Activated CD8-positive, alpha-beta memory T cell treated with anti-CD3 and anti-CD28 coated beads, Interleukin-2, amount 50 U/mL, for 1 hour (primary cell): ENCODE measurements around the gene FPR2.
"Not testable (repeated sequence)": the region's sequence is repeated elsewhere in the genome, so short reads cannot be mapped to it uniquely, and the experiment has no call there.

Source experiments
- DNase-seq: peaks from one replicate; pipeline ENCODE4 v3.0.0-alpha.2; 2020; ENCODE audit errors: extremely low read depth

The FPR2 gene

DNA sequence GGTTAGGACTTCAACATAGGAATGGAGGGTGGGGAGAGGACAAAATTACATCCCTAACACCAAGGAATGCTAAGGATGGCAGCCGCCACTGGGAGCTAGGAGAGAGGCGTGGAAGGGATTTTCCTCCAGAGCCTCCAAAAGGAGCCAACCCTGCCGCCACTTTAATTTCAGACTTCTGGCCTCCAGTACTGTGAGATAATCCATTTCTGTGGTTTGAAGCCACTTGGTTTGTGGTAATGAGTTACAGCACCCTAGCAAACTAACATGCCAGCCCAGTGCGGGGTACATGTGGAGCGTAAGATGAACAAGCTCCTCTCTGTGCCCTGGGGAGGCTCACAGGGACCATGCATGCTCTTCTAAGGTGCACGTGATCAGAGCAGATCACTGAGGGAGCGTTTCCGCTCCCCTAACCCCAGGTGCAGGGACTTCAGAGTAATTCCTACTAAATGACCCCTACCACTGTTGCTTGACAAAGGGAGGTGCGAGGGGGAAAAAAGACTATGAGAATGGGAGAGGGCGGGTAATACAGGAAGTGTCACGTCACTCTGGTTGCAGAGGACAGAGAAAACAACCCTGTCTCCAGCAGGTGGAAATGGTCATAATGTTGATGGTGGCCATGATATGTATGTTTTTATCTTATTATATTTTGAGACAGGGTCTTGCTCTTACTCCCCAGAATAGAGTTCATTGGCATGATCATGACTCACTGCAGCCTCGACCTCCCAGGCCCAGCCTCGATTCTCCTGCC is 21.3 kb upstream of the FPR2 start:
- no peak for DNase-seq

GRCh38 chr19:51740356-51740755 is 20.6 kb upstream of the FPR2 start:
- DNase-seq, result no peak

DNA sequence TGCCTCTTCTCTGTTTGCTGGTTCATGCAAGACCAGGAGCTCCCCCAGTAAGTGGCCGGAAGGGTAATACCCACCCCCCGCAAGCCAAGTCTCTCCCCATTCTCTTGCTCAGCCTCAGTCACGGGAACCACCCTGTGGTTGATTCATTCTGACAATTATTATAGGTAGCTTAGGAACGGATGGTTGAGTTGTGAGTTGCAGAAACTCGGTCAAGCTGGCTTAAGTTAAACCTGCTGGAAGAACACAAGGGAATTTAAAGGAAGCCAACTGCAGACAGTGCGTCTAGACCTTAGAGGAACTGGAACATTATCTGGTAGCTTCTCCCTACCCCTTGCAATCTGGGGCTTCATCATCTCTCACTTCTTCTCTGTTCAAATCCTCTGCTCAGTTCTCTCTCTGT is 18.2 kb upstream of the FPR2 start:
- no peak for DNase-seq

DNA sequence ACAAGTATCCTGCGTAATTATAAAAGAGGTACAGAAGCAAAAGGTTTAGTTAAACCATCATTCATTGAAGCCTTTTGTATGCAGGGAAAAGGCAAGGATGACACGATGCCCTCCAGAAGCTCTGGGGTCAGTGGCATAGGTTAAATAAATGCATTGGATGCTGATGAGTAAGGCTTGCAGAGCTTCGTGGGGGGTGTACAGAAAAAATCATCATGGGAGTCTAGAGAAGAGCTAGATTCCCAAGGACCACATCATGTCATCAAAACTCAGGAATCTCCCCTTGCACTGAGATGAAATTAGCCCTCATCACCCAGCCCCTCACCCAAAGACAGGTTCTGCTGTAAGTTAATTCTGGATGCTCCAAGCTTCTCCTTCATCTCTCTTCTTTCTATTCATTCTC is 17.6 kb upstream of the FPR2 start:
- no peak for DNase-seq

DNA sequence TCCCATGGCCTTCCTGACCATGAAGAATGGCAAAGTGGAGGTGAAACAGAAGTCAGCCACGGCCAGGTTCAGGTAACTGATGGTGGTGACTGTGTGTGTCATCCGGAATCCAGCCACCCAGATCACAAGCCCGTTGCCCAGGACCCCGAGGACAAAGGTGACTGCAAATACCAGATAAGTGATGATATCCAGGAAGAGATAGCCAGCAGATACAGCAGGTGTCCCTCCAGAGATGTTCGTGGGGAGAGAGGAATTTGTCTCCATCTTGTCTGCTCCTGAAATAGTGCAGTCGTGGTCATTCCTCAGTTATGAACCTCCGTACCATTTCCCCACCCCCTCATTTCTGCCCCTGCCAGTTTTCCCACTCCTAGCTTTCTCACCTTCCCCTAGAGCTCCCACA is 14.2 kb upstream of the FPR2 start:
- no peak for DNase-seq

- DNase-seq, result no peak
Observed at GRCh38 chr19:51749979-51750378, 11.0 kb upstream of the FPR2 start.

DNA sequence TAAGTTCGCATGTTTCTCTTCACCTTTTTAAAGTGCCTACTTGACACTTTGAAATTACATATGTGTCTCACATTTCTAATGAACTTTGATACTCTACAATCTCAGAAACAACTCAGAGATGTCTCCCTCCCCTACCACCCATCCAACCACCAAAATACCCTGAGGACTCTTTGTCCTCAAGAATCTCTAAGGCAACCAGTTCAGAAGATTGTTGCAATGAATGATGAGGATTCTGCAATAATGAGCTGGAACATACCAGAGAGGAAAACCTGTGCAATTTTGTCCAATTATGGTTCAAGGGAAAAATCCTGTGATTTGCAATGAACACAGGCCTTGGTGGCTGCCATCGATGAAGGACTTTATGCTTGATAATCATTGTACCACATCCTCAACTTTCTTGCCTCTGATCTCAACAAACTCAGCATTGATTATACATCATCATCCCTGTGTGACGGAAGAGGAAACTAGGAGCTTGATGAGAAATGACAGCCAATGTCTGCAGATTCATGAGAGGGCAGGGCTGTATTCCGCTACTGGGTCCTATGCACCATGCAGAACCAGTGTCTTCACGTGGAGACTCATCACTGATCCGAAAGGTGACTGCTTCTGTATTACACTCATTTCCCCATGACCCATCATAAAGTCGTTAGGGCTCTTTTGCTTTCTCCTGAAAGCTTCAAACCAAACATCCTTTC is 10.4 kb upstream of the FPR2 start:
- DNase-seq, result no peak

DNA sequence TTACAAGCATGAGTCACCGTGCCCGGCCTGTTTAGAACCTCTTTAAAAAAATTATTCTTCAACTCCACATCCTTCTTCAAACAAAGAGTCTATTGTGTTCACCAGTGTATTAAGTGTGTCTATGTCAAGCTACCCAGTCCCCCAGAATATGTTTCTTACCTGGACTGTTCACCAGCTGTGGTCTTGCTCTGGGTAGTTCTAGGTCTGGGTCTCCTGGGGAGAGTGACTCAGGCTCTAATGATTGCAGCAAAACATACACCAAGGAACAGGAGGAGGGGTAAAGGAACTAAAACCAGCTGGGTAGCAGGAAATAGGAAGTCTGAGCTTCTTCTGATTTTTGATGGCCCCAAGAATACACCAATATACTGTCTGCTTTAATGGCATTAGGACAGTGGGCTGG is 9.3 kb upstream of the FPR2 start, which contains the start of gene FPR1:
Gene FPR1 (minus strand): TSS at position 224 of the 400 bp plus-strand sequence. CDS start 4,884 bp downstream, outside the sequence.
- DNase-seq, result no peak

DNA sequence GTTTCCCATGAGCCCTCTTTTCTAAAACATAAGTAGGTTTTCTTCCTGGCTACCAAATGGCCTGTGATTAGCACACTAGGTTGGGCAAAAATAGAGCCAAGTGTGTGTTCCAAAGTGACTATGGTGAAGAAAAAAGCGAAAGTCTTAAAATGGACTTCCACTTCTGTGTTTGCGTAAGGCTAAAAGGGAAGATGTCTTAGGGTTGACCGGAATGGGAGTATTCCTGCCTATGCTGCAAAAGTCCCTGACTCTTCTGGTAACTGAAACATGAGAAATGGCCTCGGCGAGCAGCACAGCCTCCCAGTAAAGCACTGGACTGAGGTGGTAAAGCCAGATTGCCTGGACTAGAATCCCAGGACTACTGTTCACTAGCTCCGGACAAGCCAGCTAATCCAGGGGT is 6.9 kb upstream of the FPR2 start:
- DNase-seq, result no peak

- no peak for DNase-seq
Observed at GRCh38 chr19:51754770-51755169, 6.2 kb upstream of the FPR2 start.

DNA sequence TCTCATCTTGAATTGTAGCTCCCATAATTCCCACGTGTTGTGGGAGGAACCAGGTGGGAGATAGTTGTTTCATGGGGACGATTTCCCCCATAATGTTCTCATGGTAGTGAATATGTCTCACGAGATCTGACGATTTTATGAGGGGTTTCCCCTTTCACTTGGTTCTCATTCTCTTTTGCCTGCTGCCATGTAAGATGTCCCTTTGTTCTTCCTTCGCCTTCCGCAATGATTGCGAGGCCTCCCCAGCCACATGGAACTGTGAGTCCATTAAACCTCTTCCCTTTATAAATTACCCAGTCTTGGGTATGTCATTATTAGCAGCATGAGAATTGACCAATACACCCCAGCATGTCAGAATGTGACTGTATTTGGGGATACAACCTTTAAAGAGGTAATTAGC is 5.4 kb upstream of the FPR2 start:
- no peak for DNase-seq

DNA sequence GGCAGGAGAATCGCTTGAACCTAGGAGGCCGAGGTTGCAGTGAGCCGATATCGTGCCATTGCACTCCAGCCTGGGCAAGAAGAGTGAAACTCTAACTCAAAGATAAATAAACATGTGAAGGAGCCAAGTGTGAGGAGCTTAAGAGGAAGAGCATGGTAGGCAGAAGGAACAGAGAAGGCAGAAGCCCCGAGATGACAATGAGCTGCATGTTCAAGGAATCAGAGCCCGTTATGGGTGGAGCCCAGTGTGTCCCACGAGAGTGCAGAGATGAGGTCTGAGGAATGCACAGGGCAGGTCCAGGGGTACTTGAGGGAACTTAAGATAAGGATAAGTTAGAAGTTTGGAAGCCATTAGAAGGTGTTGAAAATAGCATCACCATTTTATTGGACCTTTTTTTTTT is 716 bp downstream of the FPR2 start:
- no peak for DNase-seq

DNA sequence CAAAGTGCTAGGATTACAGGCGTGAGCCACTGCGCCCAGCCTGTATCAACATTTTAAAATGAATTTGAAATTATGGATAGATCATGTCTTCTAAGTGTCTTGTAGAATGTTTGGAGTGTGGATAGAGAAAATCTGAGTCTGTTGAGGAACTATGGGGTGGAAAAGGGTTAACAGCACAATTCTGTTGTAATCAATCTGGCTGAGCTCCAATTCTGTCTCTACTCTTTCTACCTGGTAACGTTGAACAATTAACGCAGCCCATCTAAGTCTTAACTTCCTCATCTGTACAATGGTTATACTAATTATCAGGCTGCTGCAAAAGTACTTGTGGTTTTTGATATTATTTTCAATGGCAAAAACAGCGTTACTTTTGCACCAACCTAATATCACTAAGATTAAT is 4.1 kb downstream of the FPR2 start:
- DNase-seq, result no peak

DNA sequence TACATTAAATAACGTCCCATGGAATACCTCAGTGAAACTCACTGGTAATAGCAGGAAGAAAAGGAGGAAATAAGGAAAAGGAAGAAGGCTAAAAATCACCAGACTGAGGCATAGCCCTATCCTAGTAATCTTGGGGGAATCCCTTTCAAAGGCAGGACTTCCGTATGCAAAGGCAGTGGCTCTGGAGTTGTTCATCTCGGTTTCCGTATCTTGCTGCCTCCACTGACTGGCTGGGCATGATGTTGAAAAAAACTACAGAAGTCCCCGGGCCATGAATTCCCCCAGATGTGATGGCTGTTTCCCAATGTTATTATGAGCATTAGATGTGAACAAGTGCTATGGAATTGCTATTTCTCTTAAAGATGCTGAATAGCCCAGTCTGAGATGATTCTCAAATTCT is 5.5 kb downstream of the FPR2 start:
- DNase-seq, result no peak

GRCh38 chr19:51771376-51772130 is 10.6 kb downstream of the FPR2 start:
- no peak for DNase-seq

GRCh38 chr19:51772977-51773376 is 12.0 kb downstream of the FPR2 start:
- DNase-seq, result no peak

GRCh38 chr19:51776561-51776960 is 15.6 kb downstream of the FPR2 start:
- not testable (repeated sequence) for DNase-seq

GRCh38 chr19:51777570-51778462 is 16.8 kb downstream of the FPR2 start:
- DNase-seq, result no peak

GRCh38 chr19:51779181-51779580 is 18.2 kb downstream of the FPR2 start:
- no peak for DNase-seq

GRCh38 chr19:51779703-51780102 is 18.7 kb downstream of the FPR2 start:
- DNase-seq, result no peak

DNA sequence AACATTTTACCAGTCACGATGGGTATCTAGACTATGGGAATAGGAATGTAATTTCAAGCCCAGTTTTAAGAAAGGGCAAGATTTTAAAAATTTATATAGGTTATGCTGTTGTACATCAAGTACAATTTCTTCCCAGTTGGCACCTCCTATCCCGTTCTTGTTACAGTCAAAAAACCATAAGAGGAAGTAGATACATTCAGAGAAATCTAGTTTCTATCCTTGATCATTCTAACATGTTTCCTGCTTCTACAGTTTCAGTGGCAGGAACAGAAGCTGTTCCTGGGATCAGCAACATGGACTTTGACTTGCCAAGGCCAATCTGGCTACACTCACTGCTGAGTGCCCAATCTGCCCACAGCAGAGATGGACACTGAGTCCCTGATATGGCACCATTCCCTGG is 19.3 kb downstream of the FPR2 start:
- no peak for DNase-seq

- DNase-seq, result no peak
Observed at GRCh38 chr19:51781999-51782398, 21.0 kb downstream of the FPR2 start.
